SK-N-SH (cell line): ENCODE data around the gene TNN. TPM values are rescaled to one million over a fixed set of nuclear protein-coding genes. Genes with fewer than 3 reads are reported as not detected.

Experiments
- CTCF ChIA-PET: fragments of 300-600, 350-600 bp; formaldehyde crosslinking; extraction: SDS; loops from one replicate; lab custom pipeline; 2021; lab: Yijun Ruan, JAX
- POLR2A ChIA-PET: fragments of 350-600 bp; sonication (Branson Sonifier 250); formaldehyde crosslinking; extraction: SDS; loops from one replicate; lab custom pipeline; 2020; ENCODE audit warnings: antibody characterized with exemption, inconsistent platforms; lab: Yijun Ruan, JAX
- DNase-seq: peaks from one replicate; pipeline ENCODE4 v3.0.0; 2012
- H2AFZ ChIP-seq: fragments of 200-600 bp; sonication (generic); 2 replicates; pipeline ENCODE4 v1.8.1; 2016; ENCODE audit warnings: antibody characterized with exemption, mild to moderate bottlenecking, low read depth
- H3F3A ChIP-seq: fragments of 200-600 bp; sonication (generic); replicated peaks from 2 replicates; pipeline ENCODE3; 2016; ENCODE audit warnings: antibody characterized with exemption, mild to moderate bottlenecking; ENCODE audit not compliant: insufficient read depth
- H3K27ac ChIP-seq, 2 experiments: fragments of 200-500 bp in 1 of 2; fragments of 200-600 bp in 1 of 2; sonication (Bioruptor generic) in 1 of 2; sonication (generic), shearing (Covaris generic) in 1 of 2; 2 replicates each; pipeline versions ENCODE4 v1.5.1 to v1.6.1; 2014 to 2016; ENCODE audit warnings: low read depth in 2 of 2, inconsistent platforms in 1 of 2, low read length in 1 of 2, mild to moderate bottlenecking in 1 of 2, mixed read lengths in 1 of 2
- H3K27me3 ChIP-seq: fragments of 200-600 bp; sonication (generic), shearing (Covaris generic); 2 replicates; pipeline ENCODE4 v1.6.1; 2016; ENCODE audit warnings: mixed run types; ENCODE audit not compliant: insufficient read depth
- H3K36me3 ChIP-seq, 2 experiments: fragments of 200-500 bp in 1 of 2; fragments of 200-600 bp in 1 of 2; sonication (Bioruptor generic) in 1 of 2; sonication (generic) in 1 of 2; replicated peaks in 1 of 2; 2 replicates each; pipeline versions ENCODE3 to v1.5.1; 2014 to 2016; ENCODE audit warnings: low read length in 1 of 2, mild to moderate bottlenecking in 1 of 2; ENCODE audit not compliant: insufficient read depth in 2 of 2, control insufficient read depth in 1 of 2
- H3K4me1 ChIP-seq, 2 experiments: fragments of 200-500 bp in 1 of 2; fragments of 200-600 bp in 1 of 2; sonication (Bioruptor generic) in 1 of 2; sonication (generic), shearing (Covaris generic) in 1 of 2; 2 replicates each; pipeline versions ENCODE4 v1.5.1 to v1.6.1; 2014 to 2016; ENCODE audit warnings: low read depth in 1 of 2, low read length in 1 of 2, mixed run types in 1 of 2; ENCODE audit not compliant: insufficient read depth in 2 of 2, control insufficient read depth in 1 of 2
- H3K4me2 ChIP-seq: fragments of 200-600 bp; sonication (generic), shearing (Covaris generic); 2 replicates; pipeline ENCODE4 v1.6.1; 2017; ENCODE audit warnings: mixed run types
- H3K4me3 ChIP-seq, 2 experiments: fragments of 200-500 bp in 1 of 2; fragments of 200-600 bp in 1 of 2; sonication (Bioruptor generic) in 1 of 2; sonication (generic), shearing (Covaris generic) in 1 of 2; 2 replicates each; pipeline versions ENCODE4 v1.5.1 to v1.8.1; 2014 to 2016; ENCODE audit warnings: low read depth in 2 of 2, inconsistent platforms in 1 of 2, low read length in 1 of 2, mild to moderate bottlenecking in 1 of 2, mixed read lengths in 1 of 2, moderate library complexity in 1 of 2
- H3K79me2 ChIP-seq: fragments of 200-600 bp; sonication (generic); 2 replicates; pipeline ENCODE4 v1.8.1; 2017; ENCODE audit warnings: mild to moderate bottlenecking; ENCODE audit not compliant: insufficient read depth
- H3K9ac ChIP-seq: fragments of 200-600 bp; sonication (generic); 2 replicates; pipeline ENCODE4 v1.6.1; 2017; ENCODE audit warnings: mixed run types
- H3K9me2 ChIP-seq: fragments of 200-600 bp; sonication (generic); 2 replicates; pipeline ENCODE4 v1.6.1; 2017; ENCODE audit warnings: mixed run types
- H3K9me3 ChIP-seq: fragments of 200-600 bp; sonication (generic); 2 replicates; pipeline ENCODE4 v1.6.1; 2017; ENCODE audit warnings: mixed run types, mild to moderate bottlenecking, moderate library complexity
- H4K20me1 ChIP-seq: fragments of 200-600 bp; sonication (generic); 2 replicates; pipeline ENCODE4 v1.6.1; 2017; ENCODE audit warnings: mild to moderate bottlenecking, mixed run types; ENCODE audit not compliant: insufficient read depth
- CHD2 ChIP-seq: fragments of 150-350 bp; IDR thresholded peaks from 2 replicates; pipeline ENCODE4 v1.6.1; 2018; ENCODE audit warnings: low read length; ENCODE audit not compliant: partially characterized antibody
- ELF1 ChIP-seq: IDR thresholded peaks from 2 replicates; pipeline ENCODE4 v1.4.0; 2012
- EP300 ChIP-seq, 2 experiments: IDR thresholded peaks; 2 replicates each; pipeline versions ENCODE4 v1.4.0 to v1.6.1; 2012; ENCODE audit warnings: borderline replicate concordance in 1 of 2, low read depth in 1 of 2, low read length in 1 of 2
- FOSL2 ChIP-seq: IDR thresholded peaks from 2 replicates; pipeline ENCODE4 v1.4.0; 2012; ENCODE audit warnings: low read depth, mild to moderate bottlenecking, moderate library complexity, borderline replicate concordance
- FOXM1 ChIP-seq: IDR thresholded peaks from 2 replicates; pipeline ENCODE4 v1.4.0; 2012; ENCODE audit warnings: low read depth, mild to moderate bottlenecking
- GABPA ChIP-seq: IDR thresholded peaks from 2 replicates; pipeline ENCODE4 v1.4.0; 2012; ENCODE audit warnings: low read depth, mild to moderate bottlenecking
- GATA2 ChIP-seq: sonication (generic); formaldehyde crosslinking; IDR thresholded peaks from 2 replicates; pipeline ENCODE4 v1.5.0; 2020; ENCODE audit warnings: mild to moderate bottlenecking, missing genetic modification reagents
- MAX ChIP-seq: IDR thresholded peaks from 2 replicates; pipeline ENCODE4 v1.4.0; 2012; ENCODE audit warnings: low read depth
- NFIC ChIP-seq: IDR thresholded peaks from 2 replicates; pipeline ENCODE4 v1.4.0; 2012; ENCODE audit warnings: borderline replicate concordance
- RCOR1 ChIP-seq: fragments of 150-350 bp; IDR thresholded peaks from 2 replicates; pipeline ENCODE4 v1.6.1; 2017; ENCODE audit warnings: antibody characterized with exemption, low read length
- SMC3 ChIP-seq: IDR thresholded peaks from 2 replicates; pipeline ENCODE4 v1.6.1; 2012; ENCODE audit warnings: low read depth, low read length, improper control_type of control experiment
- TAF1 ChIP-seq: IDR thresholded peaks from 2 replicates; pipeline ENCODE4 v1.6.1; 2012; ENCODE audit warnings: low read depth, mild to moderate bottlenecking, low read length, moderate library complexity, borderline replicate concordance
- TCF12 ChIP-seq: IDR thresholded peaks from 2 replicates; pipeline ENCODE4 v1.4.0; 2012
- TEAD4 ChIP-seq: IDR thresholded peaks from 2 replicates; pipeline ENCODE4 v1.4.0; 2012; ENCODE audit warnings: mild to moderate bottlenecking, borderline replicate concordance; ENCODE audit not compliant: insufficient read depth
- WGBS: methylation state at CpG from one replicate; pipeline ENCODE4 v1.1.6; 2017; ENCODE audit warnings: low lambda C conversion rate; 5-methylcytosine and 5-hydroxymethylcytosine counted together
- polyA plus RNA-seq, 3 experiments: library from polyadenylated mRNA; depleted of rRNA; stranded (reverse); fragments of >200 nt; gene quantifications; 2 replicates each; pipeline ENCODE4 v1.2.3, GENCODE V29; 2012
- TF ChIP-seq, protein P1 (sequence below): IDR thresholded peaks from 2 replicates; pipeline ENCODE4 v1.4.0; 2012; ENCODE audit warnings: low read depth, borderline replicate concordance
- TF ChIP-seq, protein P2 (sequence below): fragments of 150-350 bp; IDR thresholded peaks from 2 replicates; pipeline ENCODE4 v1.6.1; 2017; ENCODE audit warnings: antibody characterized with exemption, low read length, low read depth, borderline replicate concordance
- TF ChIP-seq, protein P3 (sequence below): IDR thresholded peaks from 2 replicates; pipeline ENCODE4 v1.4.0; 2012; ENCODE audit warnings: low read depth, borderline replicate concordance

TNN gene
- polyA plus RNA-seq, 1 of the 3 experiments (the other 2 are of a cell fraction): not detected

DNA sequence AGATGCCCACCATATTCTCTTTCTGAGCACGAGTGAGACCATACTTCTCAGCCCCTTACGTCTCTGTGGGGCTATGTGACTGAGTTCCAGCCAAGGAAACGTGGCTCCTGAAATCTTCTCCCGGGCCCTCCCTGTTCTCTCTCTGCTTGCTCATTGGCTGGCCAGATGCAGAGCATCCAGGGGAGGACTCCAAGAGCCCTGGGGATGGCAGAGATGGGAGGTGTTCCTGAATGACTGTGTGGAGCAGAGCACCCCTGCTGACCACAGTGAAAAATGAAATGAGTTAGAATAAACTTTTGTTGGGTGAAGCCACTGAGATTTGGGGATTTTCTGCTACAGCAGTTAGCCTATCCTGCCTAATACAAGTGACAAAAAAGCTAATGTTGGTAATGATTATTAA lies 101.1 kb downstream of the TNN start:
- H2AFZ ChIP-seq: no peak overlapping the region
- no peaks in the 10 kb centered on the region for H3K9me2 ChIP-seq
- no peak for DNase-seq
- no peak overlapping the region for H3K4me3 ChIP-seq
- WGBS: 31% methylated on average over 4 of the region's 4 CpGs
- H3K27ac ChIP-seq: no peak overlapping the region
- no peak overlapping the region for H3K4me2 ChIP-seq
- ChIA-PET POLR2A (no interaction called here), CTCF (interaction anchor here (1.4 to 1.5 kb wide), 3 partner anchors 14 to 17 kb away, joined by 6 to 8 read pairs (median 7); no protein-coding TSS in a partner anchor)
- H3K36me3 ChIP-seq: no peaks in the 10 kb centered on the region
- no peaks in the 10 kb centered on the region for H4K20me1 ChIP-seq
- no peaks in the 10 kb centered on the region; a peak in 1 of 4 replicates for H3K4me1 ChIP-seq
- H3K79me2 ChIP-seq: no peaks in the 10 kb centered on the region
- no peak for TF ChIP-seq TCF12
- no peak for TF ChIP-seq SMC3
- no peak for TF ChIP-seq GABPA
- no peak for TF ChIP-seq GATA2 (CRISPR knock-in tag)
- TF ChIP-seq EP300 (IDR thresholded peaks at IDR 0.05; ENCODE audit: borderline replicate concordance in 1 of 2, low read depth in 1 of 2, low read length in 1 of 2): no peak
- TF ChIP-seq, protein P1, sequence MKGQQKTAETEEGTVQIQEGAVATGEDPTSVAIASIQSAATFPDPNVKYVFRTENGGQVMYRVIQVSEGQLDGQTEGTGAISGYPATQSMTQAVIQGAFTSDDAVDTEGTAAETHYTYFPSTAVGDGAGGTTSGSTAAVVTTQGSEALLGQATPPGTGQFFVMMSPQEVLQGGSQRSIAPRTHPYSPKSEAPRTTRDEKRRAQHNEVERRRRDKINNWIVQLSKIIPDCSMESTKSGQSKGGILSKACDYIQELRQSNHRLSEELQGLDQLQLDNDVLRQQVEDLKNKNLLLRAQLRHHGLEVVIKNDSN: no peak
- TF ChIP-seq, protein P2, sequence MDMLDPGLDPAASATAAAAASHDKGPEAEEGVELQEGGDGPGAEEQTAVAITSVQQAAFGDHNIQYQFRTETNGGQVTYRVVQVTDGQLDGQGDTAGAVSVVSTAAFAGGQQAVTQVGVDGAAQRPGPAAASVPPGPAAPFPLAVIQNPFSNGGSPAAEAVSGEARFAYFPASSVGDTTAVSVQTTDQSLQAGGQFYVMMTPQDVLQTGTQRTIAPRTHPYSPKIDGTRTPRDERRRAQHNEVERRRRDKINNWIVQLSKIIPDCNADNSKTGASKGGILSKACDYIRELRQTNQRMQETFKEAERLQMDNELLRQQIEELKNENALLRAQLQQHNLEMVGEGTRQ: no peak
- no peak for TF ChIP-seq FOSL2
- TF ChIP-seq NFIC: no peak
- no peak for TF ChIP-seq CHD2
- TF ChIP-seq, protein P3, sequence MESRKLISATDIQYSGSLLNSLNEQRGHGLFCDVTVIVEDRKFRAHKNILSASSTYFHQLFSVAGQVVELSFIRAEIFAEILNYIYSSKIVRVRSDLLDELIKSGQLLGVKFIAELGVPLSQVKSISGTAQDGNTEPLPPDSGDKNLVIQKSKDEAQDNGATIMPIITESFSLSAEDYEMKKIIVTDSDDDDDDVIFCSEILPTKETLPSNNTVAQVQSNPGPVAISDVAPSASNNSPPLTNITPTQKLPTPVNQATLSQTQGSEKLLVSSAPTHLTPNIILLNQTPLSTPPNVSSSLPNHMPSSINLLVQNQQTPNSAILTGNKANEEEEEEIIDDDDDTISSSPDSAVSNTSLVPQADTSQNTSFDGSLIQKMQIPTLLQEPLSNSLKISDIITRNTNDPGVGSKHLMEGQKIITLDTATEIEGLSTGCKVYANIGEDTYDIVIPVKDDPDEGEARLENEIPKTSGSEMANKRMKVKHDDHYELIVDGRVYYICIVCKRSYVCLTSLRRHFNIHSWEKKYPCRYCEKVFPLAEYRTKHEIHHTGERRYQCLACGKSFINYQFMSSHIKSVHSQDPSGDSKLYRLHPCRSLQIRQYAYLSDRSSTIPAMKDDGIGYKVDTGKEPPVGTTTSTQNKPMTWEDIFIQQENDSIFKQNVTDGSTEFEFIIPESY: no peak
- no peak for TF ChIP-seq TAF1
- TF ChIP-seq ELF1: no peak
- no peak for TF ChIP-seq FOXM1
- no peak for TF ChIP-seq TEAD4
- TF ChIP-seq RCOR1: no peak
- TF ChIP-seq MAX: no peak
- H3K9me3 ChIP-seq: no peaks in the 10 kb centered on the region
- H3K27me3 ChIP-seq: no peaks in the 10 kb centered on the region
- no peaks in the 10 kb centered on the region for H3F3A ChIP-seq
- no peak overlapping the region for H3K9ac ChIP-seq
